Medulla oblongata (tissue), 1 donor: ENCODE measurements around the gene UBE2N.
"Not testable (repeated sequence)": the region's sequence is repeated elsewhere in the genome, so short reads cannot be mapped to it uniquely, and the experiment has no call there.

ENCODE experiments used
- DNase-seq: peaks from one replicate; pipeline ENCODE4 v3.0.0-alpha.2; 2015; ENCODE audit errors: extremely low spot score

The UBE2N gene

DNA sequence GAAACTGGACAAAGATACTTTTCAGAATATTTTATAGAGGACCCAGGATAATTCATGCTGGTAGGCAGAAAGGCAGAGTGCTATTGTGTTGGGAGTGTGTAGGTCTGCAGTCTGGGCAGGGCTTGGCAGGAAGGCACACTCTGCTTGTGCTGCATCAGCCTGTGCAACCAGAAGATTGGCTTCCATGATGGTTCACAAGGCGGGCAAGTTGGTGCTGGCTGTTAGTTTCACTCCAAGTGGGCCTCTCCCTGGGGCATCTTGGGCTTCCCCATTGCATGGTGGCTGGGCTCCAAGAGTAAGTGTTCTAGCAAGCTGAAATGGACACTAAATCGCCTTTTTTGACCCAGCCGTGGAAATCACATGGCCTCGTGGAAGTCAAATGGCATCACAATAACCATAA, 1.8 kb upstream of the UBE2N start:
- no peak for DNase-seq

DNA sequence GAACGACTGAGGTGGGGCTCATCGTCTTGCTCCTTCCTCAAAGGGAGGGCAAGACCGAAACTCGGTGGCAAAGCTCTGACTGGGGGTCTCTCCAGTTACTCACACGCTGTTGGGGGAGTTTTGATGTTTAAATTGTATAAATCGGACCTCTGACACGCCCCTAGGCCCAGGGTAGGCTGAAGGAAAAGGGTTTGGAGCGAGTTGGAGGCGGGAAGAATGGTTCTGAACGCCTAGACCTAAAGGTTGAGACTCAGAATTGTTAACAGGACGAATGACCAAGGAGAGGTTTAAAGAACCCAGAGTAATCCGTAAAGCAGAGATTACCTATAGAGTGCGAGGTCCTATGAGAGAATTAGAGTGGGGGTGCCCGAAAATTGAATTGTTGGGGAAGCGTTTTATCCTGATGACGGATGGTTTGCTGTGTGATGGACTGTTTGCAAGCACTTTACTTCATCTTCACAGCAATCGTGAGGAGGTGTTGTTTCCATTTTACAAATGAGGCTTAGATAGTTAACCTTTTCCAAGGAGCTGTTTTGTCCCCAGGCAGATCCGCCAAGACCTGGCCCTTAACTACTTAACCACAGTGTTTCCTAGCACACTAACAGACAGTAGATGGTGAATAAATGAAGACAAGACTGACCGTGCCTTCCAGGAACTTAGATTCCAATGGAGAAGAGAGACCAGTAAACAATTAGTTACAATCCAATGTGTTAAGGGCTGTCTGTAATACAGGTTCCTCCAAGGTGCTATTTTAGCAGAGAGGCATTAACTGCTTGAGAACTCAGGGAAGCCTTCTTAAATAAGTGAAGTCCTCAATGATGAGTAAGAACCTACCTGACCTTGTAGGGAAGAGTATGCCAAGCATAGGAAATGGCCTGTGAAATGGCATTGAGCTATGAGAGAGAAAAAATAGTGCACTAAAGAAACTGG, 929 bp upstream of the UBE2N start:
- no peak for DNase-seq

DNA sequence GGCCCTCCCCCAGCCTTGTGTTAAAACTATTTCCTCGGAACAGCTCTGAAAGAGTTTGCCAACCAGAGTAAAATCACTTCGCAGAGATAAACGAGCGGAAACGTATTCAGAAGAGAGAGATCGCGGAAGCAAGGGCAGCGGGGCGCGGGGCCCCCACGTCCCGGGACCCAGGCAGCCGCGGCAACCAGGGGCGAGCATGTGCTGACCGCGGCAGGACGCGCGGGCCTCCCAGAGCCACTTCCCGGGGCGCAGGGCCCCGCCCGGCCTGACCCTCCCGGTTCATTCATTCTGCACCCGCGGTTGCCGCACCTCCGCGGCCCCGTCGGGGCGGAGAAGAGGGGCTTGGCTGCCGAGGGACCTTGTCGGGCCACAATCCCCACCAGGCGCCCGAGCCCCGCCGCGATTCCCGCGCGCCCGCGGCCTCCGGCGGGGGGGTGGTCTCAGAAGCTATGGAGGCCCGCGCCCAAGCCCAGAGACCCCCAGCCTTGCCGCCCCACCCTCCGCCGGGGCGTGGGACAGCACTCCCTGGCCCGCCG, 598 bp downstream of the UBE2N start:
- no peak for DNase-seq

DNA sequence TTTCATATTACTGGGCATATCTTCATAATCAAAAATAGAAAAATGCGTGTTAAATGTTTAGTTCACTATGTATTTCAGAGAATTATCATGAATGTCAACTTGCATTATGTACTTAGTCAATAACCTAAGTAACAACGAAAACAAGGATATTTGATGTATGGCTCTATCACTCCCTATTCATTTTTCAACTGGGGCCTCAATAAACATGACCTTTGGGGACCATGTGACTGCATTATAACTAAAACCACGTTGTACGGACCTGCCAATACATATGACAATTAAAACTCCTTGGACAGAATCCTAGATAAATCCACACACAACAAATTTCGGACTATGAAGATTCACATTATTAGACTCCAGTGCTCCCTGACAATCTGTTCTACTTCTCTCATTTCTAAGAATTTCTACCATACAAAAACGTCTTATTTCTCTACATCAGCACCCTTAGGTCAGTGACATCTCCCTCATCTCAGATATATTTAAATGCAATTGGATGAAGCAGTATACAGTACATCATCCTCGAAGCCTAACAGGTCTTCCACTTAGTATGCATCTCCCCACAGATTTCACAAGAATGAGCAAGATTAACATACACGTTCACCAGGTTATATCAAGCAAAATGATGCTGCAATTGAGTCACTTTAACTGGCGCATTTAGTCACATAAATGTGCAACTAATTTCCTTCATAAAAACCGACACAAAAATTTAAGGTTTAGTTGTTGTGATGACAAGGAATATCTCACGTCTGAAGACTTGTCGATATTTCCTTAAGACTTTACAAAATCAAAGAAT, 1.5 kb downstream of the UBE2N start:
- DNase-seq = no peak

DNA sequence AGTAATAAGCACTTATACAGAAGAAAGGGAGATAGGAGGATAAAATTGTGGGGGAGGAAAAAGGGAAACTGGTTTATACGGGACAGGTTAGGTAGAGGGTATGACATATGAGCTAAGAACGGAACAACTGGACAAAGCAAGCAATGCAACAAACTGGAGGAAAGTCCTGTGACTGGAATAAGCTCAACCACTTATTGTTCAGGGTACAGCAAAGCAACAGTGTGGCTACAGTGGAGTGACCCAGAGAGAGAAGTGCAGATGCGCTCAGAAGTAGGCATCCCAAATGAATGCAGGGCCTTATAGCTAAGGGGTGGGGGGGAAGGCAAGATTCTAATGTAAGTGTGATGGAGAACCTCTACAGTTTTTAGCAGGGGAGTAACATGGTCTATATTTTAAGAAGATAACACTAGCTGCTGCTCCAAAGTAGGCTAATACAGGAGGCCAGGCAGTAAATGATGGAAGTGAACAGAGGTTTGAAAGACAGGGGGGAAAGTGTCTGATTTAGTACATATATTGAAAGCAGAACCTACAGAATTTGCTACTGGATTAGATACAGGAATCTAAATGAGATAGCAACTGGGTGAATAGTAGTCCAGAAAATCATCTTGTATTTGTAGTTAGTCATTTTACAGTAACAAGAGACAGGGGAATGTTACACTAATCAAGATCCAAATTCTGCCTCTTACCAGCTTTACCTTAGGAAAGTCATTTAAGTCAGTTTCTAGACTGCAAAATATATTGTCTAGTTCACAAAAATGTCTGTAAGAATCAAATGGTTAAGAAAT, 3.3 kb downstream of the UBE2N start:
- peak; percentile 61 for DNase-seq

DNA sequence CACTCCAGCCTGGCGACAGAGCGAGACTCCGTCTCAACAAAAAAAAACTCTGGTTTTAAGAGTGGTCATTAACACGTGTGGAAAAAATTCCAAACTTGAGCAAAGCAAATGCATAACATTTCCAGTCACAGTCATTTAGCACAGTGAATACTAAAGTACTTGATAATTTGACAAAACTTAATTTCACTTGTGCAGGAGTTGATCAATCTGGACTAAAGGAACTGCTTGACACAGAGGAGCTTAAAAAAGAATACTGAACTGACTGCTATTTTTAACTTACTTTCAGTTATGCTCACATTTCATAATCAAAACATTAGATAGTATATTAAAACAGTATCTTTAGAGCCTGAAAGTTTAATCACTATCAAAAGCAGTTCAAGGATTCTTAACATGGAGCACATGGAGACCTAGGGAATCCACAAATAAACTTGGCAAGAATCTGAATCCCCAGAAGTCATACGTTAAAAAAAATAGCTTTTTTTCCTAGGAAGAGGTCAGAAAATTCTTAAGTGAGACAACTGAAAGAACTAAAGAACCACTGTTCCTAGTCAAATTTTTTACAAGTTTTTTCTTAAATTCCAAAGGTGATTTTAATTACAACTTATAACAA, 7.4 kb downstream of the UBE2N start:
- no peak for DNase-seq

DNA sequence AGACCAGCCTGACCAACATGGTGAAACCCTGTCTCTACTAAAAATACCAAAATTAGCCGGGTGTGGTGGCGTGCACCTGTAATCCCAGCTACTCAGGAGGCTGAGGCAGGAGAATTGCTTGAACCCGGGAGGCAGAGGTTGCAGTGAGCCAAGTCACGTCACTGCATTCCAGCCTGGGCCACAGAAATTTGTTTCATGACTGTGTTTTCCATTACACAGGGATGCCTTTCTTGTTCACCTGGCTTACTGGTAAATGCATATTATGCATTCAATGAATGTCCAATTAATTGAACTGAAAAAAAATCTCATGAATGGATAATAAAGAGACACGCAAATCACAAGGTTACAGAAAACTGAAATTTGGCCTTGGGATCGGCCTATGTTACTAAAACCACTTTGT, 9.7 kb downstream of the UBE2N start:
- DNase-seq = not testable (repeated sequence)

DNA sequence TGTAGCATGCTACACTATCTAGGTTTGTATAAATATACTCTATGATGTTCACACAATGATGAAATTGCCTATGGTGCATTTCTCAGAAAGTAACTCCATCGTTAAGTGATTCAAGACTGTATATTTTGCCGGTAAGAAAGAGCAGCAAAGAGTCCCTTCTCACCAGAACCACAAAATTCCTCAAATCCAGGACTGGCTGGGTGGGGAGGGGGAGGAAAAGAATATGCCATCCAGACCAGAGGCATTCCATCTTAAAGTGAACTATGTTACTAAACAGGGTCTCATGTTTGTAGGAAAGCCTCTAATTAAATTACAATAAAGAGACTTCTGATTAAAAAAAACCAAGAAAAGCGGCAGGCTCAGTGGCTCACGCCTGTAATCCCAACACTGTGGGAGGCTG, 11.5 kb downstream of the UBE2N start:
- DNase-seq = no peak

DNA sequence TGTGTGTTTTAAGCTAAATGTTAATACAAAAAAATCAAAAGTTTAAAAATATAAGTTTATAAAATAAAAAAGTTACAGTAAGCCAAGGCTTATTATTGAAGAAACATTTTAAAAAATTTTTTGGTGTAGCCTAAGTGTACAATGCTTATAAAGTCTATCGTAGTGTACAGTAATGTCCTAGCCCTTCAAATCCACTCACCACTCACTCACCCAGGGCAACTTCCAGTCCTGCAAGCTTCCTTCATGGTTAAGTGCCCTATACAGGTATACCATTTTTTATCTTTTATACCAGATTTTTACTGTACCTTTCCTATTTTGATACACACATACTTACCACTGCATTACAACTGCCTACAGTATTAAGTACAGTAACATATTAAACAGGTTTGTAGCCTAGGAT, 11.9 kb downstream of the UBE2N start:
- no peak for DNase-seq

DNA sequence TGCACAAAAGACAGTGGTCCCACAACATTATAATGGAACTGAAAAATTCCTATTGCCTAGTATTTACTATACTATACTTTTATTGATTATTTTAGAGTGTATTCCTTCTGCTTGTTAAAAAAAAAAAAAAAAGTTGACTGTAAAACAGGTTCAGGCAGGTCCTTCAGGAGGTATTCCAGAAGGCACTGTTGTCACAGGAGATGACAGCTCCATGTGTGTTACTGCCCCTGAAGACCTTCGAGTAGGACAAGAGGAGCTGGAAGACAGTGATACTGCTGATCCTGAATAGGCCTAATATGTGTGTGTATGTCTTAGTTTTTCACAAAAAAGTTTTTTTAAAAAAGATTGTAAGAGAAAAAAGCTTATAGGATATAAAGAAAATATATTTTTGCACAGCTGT, 12.3 kb downstream of the UBE2N start:
- no peak for DNase-seq

DNA sequence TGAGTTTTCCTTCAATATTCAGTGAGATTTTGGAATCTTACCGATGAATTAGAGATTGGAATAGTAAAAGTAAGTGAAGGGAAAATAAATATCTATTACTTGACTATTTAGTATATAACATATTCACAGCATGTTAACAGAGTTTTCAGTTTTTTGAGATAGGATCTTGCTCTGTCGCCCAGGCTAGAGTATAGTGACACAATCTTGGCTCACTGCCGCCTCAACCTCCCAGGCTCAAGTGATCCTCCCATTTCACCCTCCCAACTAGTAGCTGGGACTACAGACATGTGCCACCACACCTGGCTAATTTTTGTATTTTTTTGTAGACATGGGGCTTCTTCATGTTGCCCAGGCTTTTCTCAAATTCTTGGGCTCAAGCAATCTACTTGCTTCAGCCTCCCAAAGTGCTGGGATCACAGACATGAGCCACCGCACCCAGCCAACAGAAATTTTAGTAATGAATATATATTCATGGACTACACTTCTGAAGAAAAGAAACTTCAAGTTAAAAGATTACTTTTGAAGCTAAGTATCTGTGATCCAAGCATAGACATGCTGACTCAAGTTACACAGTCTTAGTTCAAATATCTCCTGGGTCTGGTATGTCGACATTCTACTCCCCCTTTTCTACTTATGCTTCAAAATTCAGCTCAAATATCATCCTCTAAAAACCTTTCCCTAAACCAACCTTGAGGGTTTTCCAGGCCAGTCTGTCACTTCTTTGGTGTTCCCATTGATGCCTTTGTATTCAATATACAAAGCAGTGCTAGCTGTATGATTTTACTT, 13.8 kb downstream of the UBE2N start:
- no peak for DNase-seq

DNA sequence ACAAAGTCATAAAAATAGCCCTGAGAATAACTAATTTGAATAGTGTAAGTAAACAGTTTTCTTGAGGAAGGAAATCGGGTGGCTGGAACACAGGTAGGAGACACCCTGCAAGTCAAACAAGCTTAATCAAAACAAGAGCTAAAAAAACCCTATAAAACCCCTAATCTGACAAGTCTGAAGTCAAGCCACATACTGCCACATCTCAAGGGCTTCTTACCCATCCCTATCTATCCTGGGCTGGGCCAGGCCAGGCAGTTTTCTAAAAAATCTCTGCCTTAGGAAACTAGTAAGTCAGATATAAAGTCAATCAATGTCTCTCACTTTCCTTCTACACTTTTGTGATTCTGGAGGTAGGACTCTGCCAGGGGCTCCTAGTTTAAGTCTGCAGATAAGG, 15.3 kb downstream of the UBE2N start:
- DNase-seq = no peak

DNA sequence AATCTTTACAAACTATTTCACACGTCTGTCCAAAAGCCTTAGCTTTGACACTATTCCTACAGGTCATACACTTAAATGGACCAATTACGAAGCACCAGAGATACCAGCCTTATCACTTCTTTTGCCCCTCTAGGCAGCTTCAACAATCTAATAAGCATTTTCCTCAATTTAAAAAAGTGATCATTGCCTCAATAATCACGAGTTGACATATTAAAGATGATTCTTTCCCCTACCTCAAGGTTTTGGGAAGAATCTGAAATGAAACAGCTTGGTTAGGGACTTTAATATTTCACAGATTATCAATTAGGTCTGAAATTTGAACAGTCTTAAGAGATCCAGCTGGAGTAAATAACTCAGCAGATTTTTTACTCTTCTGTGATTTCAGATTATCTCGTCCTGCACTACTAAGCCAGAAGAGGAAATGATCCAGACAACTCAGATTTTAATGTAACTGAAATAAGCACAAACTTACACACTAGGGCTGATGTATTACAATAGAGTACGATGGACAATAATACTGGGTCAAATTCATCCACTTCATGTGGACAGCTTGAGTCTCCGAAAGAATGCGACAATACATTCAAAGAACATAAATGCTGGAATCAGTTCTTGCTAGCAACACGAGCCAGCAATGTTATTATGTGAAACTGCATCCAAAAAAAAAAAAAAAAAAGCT, 15.9 kb downstream of the UBE2N start:
- no peak for DNase-seq

DNA sequence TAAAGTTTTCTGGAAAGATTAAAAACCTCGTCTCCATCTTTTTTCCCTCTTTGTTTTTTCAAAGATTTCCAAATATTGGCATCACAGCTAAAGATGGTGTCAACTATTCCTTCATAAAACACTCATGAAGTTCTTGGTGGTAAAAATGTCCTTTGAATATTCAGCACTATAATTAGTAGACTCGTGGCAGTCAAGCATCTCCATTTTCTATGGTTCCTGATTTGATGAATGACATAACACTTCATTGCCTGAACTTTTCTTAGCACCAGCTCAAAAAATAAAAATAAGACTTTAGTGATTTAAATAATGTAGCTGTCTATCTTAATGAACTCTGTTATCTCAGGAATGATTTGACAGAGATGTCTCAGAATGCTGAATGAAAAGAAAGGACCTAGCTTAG, 19.7 kb downstream of the UBE2N start:
- DNase-seq = no peak

DNA sequence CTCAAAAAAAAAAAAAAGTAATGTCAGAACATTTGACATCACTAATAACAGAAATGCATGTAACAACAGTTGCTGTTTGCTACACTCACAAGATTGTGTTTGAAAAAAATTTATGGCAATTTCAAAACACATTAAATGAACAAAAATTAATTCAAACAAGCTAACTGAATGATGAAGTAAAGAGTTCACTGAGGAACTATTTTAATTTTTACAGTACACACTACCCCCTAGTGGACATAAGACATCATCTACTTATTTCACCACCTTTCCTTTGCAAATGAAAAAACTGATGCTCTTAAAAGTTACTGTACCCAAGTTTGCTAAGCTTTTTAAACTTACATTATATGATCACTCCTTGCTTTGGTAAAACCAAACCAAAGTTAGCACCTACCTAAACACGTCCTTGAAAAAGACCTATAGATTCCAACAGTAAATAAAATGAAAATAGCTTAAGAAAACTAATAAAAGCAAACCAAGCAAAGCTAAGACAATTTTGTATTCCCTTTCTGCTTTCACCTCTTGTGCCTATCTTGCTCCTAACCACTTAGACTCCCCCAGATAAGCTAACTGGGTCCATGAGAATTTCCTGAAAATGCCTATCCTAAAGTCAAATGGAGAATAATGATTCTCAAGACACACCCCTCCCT, 22.2 kb downstream of the UBE2N start:
- DNase-seq = peak; percentile 76

DNA sequence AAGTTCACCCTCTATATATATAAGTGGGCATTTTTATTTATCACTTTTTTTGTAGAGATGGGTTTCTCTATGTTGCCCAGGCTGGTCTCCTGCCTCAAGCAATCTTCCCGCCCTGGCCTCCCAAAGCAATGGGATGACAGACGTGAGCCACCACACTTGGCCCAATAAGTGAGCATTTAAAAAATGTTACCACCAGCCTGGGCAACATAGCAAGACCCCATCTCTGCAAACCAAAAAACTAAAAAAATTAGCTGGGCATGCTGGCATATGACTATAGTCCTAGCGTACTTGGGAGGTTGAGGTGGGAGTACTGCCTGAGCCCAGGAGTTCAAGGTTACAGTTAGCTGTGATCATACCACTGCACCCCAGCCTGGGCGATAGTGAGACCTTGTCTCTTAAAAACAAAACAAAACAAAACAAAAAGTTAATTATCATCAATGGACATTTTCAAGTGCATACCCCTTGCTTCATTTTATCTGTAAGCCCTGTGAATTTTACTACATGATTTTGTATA, 23.7 kb downstream of the UBE2N start:
- DNase-seq = no peak

DNA sequence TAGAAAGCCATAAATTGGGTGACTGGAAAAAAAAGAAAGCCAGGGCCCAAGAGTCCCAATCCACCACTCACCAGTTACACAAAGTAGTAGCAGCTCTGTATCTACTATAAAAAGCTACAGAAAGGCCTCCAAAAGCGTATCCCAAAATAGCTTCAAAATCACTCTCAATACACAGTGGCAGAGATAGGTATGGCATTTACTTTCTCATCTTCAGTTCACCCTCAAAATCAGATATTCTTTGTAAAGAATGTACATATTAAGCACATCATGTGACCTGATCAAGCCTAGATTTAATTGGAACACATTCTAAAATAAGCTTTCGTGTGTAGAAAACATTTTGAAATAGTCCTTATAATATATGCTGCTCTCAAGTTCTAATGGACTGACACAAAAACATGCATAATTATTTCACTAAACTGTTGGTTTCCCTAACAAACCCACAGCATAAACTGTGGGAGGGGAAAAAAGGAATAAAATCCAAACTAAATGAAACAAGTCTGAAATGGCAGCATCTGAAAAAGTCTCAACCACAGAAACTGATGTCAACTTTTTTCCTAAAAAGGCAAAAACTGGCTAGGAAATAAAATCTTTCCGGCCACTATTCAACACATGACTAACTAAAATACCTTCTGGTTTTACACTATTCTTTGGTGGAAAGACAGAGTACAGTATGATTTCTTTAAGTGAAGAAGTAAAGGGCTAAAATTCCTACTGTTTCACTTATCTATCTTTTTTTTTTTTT, 25.9 kb downstream of the UBE2N start:
- DNase-seq = no peak

DNA sequence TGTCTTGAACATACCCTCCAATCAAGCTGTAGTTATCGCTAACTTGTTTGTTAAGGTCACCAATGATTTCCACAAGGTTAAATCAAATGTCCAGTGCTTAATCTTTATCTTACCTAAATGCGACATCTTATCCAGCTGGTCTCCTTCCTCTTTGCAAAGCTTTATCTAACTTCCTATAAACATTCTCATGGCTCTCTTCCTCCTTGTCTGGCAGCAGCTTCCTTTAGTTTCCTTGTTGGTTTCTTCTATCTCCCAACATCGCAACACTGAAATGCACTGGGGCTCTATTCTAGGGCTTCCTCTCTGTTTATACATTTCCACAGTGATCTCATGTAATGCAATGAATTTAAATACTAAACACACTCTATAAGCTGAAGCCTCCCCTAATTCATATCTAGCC, 28.7 kb downstream of the UBE2N start:
- DNase-seq = peak; percentile 25

DNA sequence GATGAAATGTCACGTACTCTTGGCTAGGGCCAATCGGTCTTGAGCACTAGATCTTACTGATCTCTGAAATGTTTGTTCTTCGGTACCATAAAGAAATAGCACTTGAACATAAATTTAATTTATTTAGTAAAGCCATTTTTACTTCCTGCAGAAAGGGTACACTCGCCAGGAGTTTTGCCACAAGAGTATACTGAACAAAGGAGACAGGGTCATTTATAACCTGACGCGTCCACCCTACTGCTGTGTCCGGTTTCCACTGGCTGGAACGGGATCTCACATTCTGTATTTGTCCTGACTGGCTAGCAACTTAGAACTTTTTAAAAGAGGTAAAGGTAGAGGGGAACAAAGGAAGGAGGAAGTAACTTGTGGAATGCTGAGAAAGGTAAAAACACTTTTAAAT, 29.4 kb downstream of the UBE2N start:
- not testable (repeated sequence) for DNase-seq
